Effector memory CD8-positive, alpha-beta T cell (primary cell): ENCODE data around the gene COPS4.
A peak's percentile ranks its signal among the peaks of the same experiment; 100 is the strongest.
"Not testable (repeated sequence)": the region's sequence is repeated elsewhere in the genome, so short reads cannot be mapped to it uniquely, and the experiment has no call there.

Experiments
- ATAC-seq: fragments of 150-1000 bp; cut with Tn5 transposase; replicated peaks from 2 replicates; pipeline ENCODE4 v1.10.0; 2021; ENCODE audit warnings: mild to moderate bottlenecking, moderate library complexity
- DNase-seq, 3 experiments: peaks; one replicate each; pipeline ENCODE4 v3.0.0; 2021
- H3K27ac Mint-ChIP-seq, 2 donors: one replicate each; pipeline ENCODE4 v1.8.0; 2022; ENCODE audit warnings: mild to moderate bottlenecking in 2 of 2, mixed read lengths in 2 of 2, moderate library complexity in 2 of 2
- H3K27me3 Mint-ChIP-seq, 2 donors: one replicate each; pipeline ENCODE4 v1.8.0; 2022; ENCODE audit warnings: mixed read lengths in 2 of 2
- H3K36me3 Mint-ChIP-seq: one replicate; pipeline ENCODE4 v1.8.0; 2022; ENCODE audit warnings: mild to moderate bottlenecking, moderate library complexity, mixed read lengths; ENCODE audit not compliant: insufficient read depth
- H3K4me1 Mint-ChIP-seq, 2 donors: one replicate each; pipeline ENCODE4 v1.8.0; 2022; ENCODE audit warnings: low read depth in 2 of 2, mixed read lengths in 2 of 2
- H3K4me3 Mint-ChIP-seq, 2 donors: one replicate each; pipeline ENCODE4 v1.8.0; 2022; ENCODE audit warnings: mild to moderate bottlenecking in 2 of 2, mixed read lengths in 2 of 2, moderate library complexity in 2 of 2
- H3K9me3 Mint-ChIP-seq, 2 donors: one replicate each; pipeline ENCODE4 v1.8.0; 2022; ENCODE audit warnings: mixed read lengths in 2 of 2

Gene COPS4

DNA sequence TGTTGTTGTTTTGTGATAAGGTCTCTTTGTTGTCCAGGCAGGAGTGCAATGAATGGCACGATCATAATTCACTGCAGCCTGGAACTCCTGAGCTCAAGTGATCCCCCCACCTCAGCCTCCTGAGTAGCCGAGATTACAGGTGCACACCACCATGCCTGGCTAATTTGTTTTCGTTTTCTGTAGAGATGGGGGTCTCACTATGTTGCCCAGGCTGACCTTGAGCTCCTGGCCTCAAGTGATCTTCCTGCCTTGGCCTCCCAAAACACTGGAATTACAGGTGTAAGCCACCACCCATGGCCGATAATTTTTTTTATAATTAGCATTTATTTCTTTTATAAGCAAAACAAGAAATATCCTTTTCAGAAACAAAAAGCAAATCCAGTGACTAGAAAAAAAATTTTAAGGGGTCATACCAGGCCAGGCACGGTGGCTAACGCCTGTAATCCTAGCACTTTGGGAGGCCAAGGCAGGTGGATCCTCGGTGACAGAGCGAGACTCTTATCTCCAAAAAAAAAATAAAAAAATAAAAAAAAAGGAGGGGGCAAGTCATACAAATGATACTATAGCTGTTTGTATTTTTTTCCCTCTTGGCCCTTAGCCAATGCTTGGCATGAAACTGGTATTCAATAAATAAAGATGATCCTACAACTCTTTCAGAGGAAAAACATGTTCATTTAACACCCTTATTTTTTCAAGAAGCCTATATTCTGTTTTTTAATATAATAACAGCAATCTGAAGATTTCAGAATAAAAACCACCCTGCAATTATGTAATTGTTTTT, 76.2 kb downstream of the COPS4 start:
- Mint-ChIP-seq H3K27me3 (no peaks in the 10 kb centered on the region), H3K36me3 (peaks cover 48% of the 10 kb centered on the region), H3K4me3 (peak overlapping the region; percentile 97 to 99), H3K9me3 (no peaks in the 10 kb centered on the region), H3K4me1 (peaks cover 33 to 49% of the 10 kb centered on the region in 2 donors), H3K27ac (peak overlapping the region; percentile 96 to 98)
- ATAC-seq: no peak
- DNase-seq: no peak

DNA sequence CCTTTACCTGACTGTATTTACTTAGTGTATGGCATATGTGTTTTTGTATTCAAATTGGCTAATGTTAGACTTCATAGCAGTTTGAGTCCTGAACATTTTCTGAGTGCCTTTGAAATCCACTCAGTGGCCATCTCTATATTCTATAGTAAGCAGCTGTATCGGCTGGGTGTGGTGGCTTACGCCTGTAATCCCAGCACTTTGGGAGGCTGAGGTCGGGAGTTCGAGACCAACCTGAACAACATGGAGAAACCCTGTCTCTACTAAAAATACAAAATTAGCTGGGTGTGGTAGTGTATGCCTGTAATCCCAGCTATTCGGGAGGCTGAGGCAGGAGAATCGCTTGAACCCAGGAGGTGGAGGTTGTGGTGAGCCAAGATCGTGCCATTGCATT, 76.8 kb downstream of the COPS4 start:
- H3K4me3 Mint-ChIP-seq: peak overlapping the region; percentile 97 to 99
- not testable (repeated sequence) for DNase-seq, ATAC-seq, H3K9me3 Mint-ChIP-seq, H3K27me3 Mint-ChIP-seq
- H3K27ac Mint-ChIP-seq: peak overlapping the region; percentile 96 to 98
- peaks cover 33 to 46% of the 10 kb centered on the region in 2 donors for H3K4me1 Mint-ChIP-seq
- H3K36me3 Mint-ChIP-seq: peaks cover 43% of the 10 kb centered on the region

DNA sequence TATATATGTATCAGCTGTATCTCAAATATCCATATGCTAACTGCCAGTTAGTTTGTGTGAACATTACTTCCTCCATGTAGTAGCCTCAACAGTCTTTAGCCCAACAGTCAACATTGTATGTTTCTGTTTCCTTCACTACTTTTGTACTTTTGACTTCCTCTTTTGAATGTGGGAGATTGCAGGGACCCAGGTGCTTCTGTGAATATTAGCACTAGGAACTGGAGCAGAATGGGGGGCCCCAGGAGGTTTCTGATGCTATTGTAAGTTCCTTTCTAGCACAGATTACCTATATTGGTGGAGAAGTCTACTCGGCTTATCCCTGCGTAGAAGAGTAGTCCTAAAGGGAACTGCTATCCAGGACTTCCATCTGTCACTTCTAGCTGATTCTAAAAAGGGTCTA, 77.2 kb downstream of the COPS4 start:
- Mint-ChIP-seq H3K9me3 (no peaks in the 10 kb centered on the region), H3K4me3 (peak overlapping the region; percentile 97 to 99), H3K27ac (peak overlapping the region; percentile 96 to 98), H3K27me3 (no peaks in the 10 kb centered on the region), H3K4me1 (peaks cover 33 to 46% of the 10 kb centered on the region in 2 donors), H3K36me3 (peaks cover 38% of the 10 kb centered on the region)
- DNase-seq: peak in 1 of 3 experiments; percentile 6
- ATAC-seq: no peak

- no peaks in the 10 kb centered on the region for H3K27me3 Mint-ChIP-seq
- DNase-seq (peak in 1 of 3 experiments; percentile 10), ATAC-seq (no peak)
Measured at GRCh38 chr4:83112678-83113428, 77.9 kb downstream of the COPS4 start.

DNA sequence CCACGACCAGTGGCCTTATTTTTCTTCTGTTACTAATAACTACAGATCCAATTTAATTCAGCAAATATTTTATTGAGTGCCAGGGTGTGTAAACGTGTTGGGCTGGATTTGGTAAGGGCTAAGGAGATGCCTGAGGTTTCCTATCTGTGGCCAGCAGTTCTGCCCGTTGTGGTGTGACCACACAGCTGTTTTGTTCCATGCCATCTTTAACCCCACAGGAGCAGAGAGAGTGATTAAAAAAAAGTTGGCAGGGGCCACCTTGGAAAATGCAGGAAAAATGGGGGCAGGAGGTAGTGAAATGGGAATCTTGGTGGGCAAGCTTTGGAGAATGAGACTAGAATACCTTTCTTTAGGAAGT, 78.4 kb downstream of the COPS4 start:
- H3K4me3 Mint-ChIP-seq: peak overlapping the region; percentile 97 to 99
- ATAC-seq (no peak), DNase-seq (no peak)
- peaks cover 31% of the 10 kb centered on the region for H3K36me3 Mint-ChIP-seq
- no peaks in the 10 kb centered on the region for H3K9me3 Mint-ChIP-seq
- H3K27me3 Mint-ChIP-seq: no peaks in the 10 kb centered on the region
- H3K27ac Mint-ChIP-seq: peak overlapping the region; percentile 96 to 98
- peaks cover 29 to 41% of the 10 kb centered on the region in 2 donors for H3K4me1 Mint-ChIP-seq

More at GRCh38 chr4:83112678-83113428, 77.9 kb downstream of the COPS4 start:
- H3K4me3 Mint-ChIP-seq: peak overlapping the region; percentile 97 to 99
- H3K4me1 Mint-ChIP-seq: peaks cover 33 to 46% of the 10 kb centered on the region in 2 donors
- peaks cover 34% of the 10 kb centered on the region for H3K36me3 Mint-ChIP-seq
- no peaks in the 10 kb centered on the region for H3K9me3 Mint-ChIP-seq
- peak overlapping the region; percentile 96 to 98 for H3K27ac Mint-ChIP-seq

DNA sequence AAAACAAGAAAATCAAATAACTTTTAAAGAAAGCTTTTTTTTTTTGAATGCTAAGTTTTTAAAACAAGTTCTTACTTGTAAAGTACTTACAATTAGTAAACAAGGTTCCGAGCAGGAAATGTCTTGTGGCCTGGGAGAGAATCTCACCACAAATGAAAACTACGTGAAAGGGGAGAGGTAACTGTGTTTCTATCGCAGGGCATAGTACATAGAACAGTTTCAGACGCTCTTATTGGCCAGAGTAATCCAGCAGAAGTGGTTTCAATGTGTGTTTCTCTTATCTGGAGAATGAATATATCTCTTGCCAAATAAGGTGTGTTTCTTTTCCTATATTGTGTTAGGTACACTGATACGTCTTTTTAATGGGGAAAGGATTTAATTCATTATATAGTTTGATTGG, 79.6 kb downstream of the COPS4 start, which contains the start of gene PLAC8:
PLAC8 (minus strand) TSS at position 154 of the 400 bp plus-strand sequence. CDS start 6,808 bp downstream, outside the sequence.
- ATAC-seq (peak; percentile 65), DNase-seq (peak; percentile 34 to 45 (median 38))
- peaks cover 19% of the 10 kb centered on the region for H3K36me3 Mint-ChIP-seq
- peaks cover 28 to 38% of the 10 kb centered on the region in 2 donors for H3K4me1 Mint-ChIP-seq
- H3K4me3 Mint-ChIP-seq: peak within 1 kb of the TSS; percentile 97 to 99
- H3K9me3 Mint-ChIP-seq: no peaks in the 10 kb centered on the region
- no peaks in the 10 kb centered on the region for H3K27me3 Mint-ChIP-seq
- H3K27ac Mint-ChIP-seq: peak within 1 kb of the TSS; percentile 96 to 98

- H3K4me3 Mint-ChIP-seq: peak overlapping the region; percentile 97 to 99
- H3K27ac Mint-ChIP-seq: peak overlapping the region; percentile 96 to 98
- H3K36me3 Mint-ChIP-seq: peaks cover 17% of the 10 kb centered on the region
- DNase-seq (no peak), ATAC-seq (no peak)
- H3K4me1 Mint-ChIP-seq: peaks cover 28 to 38% of the 10 kb centered on the region in 2 donors
- H3K27me3 Mint-ChIP-seq: no peaks in the 10 kb centered on the region
- no peaks in the 10 kb centered on the region for H3K9me3 Mint-ChIP-seq
Measured at GRCh38 chr4:83115000-83115399, 80.0 kb downstream of the COPS4 start.

GRCh38 chr4:83115656-83116285, 80.8 kb downstream of the COPS4 start:
- H3K9me3 Mint-ChIP-seq: no peaks in the 10 kb centered on the region
- H3K27me3 Mint-ChIP-seq: no peaks in the 10 kb centered on the region
- H3K4me1 Mint-ChIP-seq: peaks cover 26 to 32% of the 10 kb centered on the region in 2 donors
- H3K36me3 Mint-ChIP-seq: peaks cover 10% of the 10 kb centered on the region
- ATAC-seq (no peak), DNase-seq (no peak)
- H3K4me3 Mint-ChIP-seq: peak overlapping the region in 1 of 2 donors; percentile 97
- peak overlapping the region; percentile 96 to 98 for H3K27ac Mint-ChIP-seq

DNA sequence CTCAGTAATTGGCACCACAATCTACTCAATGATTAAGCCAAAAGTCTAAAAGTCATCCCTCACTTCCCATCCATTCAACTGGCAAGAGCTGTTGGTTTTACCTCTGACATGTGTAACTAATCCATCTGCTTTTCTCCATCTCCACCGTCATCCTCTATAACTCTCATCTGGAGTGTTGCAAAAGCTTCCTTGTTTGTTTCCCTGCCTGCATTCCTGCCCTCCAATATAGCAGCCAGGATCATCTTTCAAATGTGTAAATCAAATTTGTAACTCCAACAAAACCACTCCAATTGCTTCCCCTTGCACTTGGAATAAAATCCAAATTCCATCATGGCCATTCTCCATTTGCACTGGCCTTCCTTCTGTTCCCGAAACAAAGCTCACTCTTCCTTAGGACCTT, 83.9 kb downstream of the COPS4 start:
- Mint-ChIP-seq H3K27ac (no peak overlapping the region), H3K27me3 (no peaks in the 10 kb centered on the region)

GRCh38 chr4:83121246-83121645, 86.3 kb downstream of the COPS4 start:
- Mint-ChIP-seq H3K36me3 (peaks cover 9% of the 10 kb centered on the region), H3K27me3 (no peaks in the 10 kb centered on the region), H3K27ac (no peak overlapping the region), H3K4me3 (no peak overlapping the region), H3K4me1 (peaks cover 13 to 15% of the 10 kb centered on the region in 2 donors), H3K9me3 (no peaks in the 10 kb centered on the region)
- ATAC-seq (no peak), DNase-seq (no peak)

More for the DNA sequence above, 83.9 kb downstream of the COPS4 start:
- peaks cover 13 to 17% of the 10 kb centered on the region in 2 donors for H3K4me1 Mint-ChIP-seq
- no peak for DNase-seq
- no peaks in the 10 kb centered on the region for H3K9me3 Mint-ChIP-seq
- H3K4me3 Mint-ChIP-seq: no peak overlapping the region
- no peak for ATAC-seq
- peaks cover 3% of the 10 kb centered on the region for H3K36me3 Mint-ChIP-seq

DNA sequence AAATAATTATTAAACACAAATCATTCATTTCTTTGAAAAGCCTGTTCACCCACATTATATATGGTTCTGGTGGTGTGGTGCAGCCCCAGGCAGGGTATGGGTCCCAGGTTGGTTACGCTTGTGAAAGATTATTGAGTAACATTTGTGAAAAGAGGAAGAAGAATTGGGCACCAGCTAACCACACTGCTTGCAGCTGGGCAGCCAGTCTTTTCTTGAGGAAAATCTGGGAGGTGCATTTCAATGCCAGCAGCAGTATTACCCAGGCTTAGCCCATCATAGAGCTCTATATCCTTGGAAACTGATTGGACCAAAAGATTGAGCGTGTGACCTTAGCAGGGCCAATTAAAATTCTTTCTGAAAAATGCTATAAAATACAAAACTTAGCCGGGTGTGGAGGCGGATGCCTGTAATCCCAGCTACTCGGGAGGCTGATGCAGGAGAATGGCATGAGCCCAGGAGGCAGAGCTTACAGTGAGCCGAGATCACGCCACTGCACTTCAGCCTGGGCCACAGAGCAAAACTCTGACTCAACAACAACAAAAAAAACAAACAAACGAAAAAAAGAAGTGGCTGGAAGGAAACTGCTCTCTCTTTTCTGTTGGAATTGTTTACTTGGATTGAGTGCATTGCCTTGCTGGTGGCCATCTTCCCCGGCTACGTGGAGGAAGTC, 89.3 kb downstream of the COPS4 start:
- no peaks in the 10 kb centered on the region for H3K9me3 Mint-ChIP-seq
- H3K36me3 Mint-ChIP-seq: peaks cover 7% of the 10 kb centered on the region
- H3K27ac Mint-ChIP-seq: peak overlapping the region in 1 of 2 donors; percentile 76
- DNase-seq (no peak), ATAC-seq (no peak)
- H3K4me3 Mint-ChIP-seq: peak overlapping the region; percentile 10 to 38
- H3K4me1 Mint-ChIP-seq: peaks cover 10 to 12% of the 10 kb centered on the region in 2 donors
- H3K27me3 Mint-ChIP-seq: no peaks in the 10 kb centered on the region
